AG08396 (cell line): Measurements from ENCODE around the gene CYP8B1.

ENCODE experiments used
- DNase-seq: peaks from one replicate; pipeline ENCODE4 v3.0.0; 2012; ENCODE audit warnings: low spot score, mixed read lengths

Gene CYP8B1

GRCh38 chr3:42823351-42823750 lies 52.3 kb downstream of the CYP8B1 start:
- DNase-seq: no peak

GRCh38 chr3:42822828-42823227 lies 52.9 kb downstream of the CYP8B1 start:
- no peak for DNase-seq
